SK-N-SH treated with all-trans-retinoic acid at 6 μM for 48 hours (cell line): ENCODE data around the gene BMPR1B.

ENCODE experiments used
- ATAC-seq: fragments of 200-7000 bp; cut with Tn5 transposase; 3 replicates; pipeline ENCODE4 v1.9.1; 2020; ENCODE audit warnings: mild to moderate bottlenecking, moderate library complexity
- ARNTL ChIP-seq: fragments of 450-650 bp; formaldehyde crosslinking; IDR thresholded peaks from 2 replicates; pipeline ENCODE4 v1.5.0; 2020; ENCODE audit warnings: low read depth, mild to moderate bottlenecking, moderate library complexity, borderline replicate concordance
- BACH2 ChIP-seq: fragments of 250-450 bp; sonication (Bioruptor Pico); IDR thresholded peaks from 2 replicates; pipeline ENCODE4 v1.9.0; 2021; ENCODE audit warnings: mild to moderate bottlenecking, borderline replicate concordance
- CSDC2 ChIP-seq: fragments of 250-450 bp; sonication (Bioruptor Pico); IDR thresholded peaks from 2 replicates; pipeline ENCODE4 v1.5.0; 2020; ENCODE audit warnings: mild to moderate bottlenecking, moderate library complexity
- GLIS3 ChIP-seq: fragments of 250-450 bp; sonication (Bioruptor Pico); IDR thresholded peaks from 2 replicates; pipeline ENCODE4 v1.5.0; 2020; ENCODE audit warnings: mild to moderate bottlenecking, moderate library complexity
- OSR1 ChIP-seq: fragments of 250-450 bp; sonication (Bioruptor Pico); IDR thresholded peaks from 2 replicates; pipeline ENCODE4 v1.8.0; 2022; ENCODE audit warnings: moderate library complexity, mild to moderate bottlenecking, inconsistent platforms
- PPARA ChIP-seq: fragments of 250-450 bp; sonication (Bioruptor Pico); IDR thresholded peaks from 2 replicates; pipeline ENCODE4 v1.5.0; 2020; ENCODE audit warnings: mild to moderate bottlenecking, borderline replicate concordance
- RARB ChIP-seq: fragments of 250-450 bp; sonication (Bioruptor Pico); IDR thresholded peaks from 2 replicates; pipeline ENCODE4 v1.8.0; 2021; ENCODE audit warnings: mild to moderate bottlenecking, moderate library complexity
- SNAI2 ChIP-seq: fragments of 250-450 bp; sonication (Bioruptor Pico); IDR thresholded peaks from 2 replicates; pipeline ENCODE4 v1.5.0; 2020; ENCODE audit warnings: mild to moderate bottlenecking, moderate library complexity
- TCF4 ChIP-seq: fragments of 250-450 bp; sonication (Bioruptor Pico); IDR thresholded peaks from 2 replicates; pipeline ENCODE4 v1.8.0; 2021; ENCODE audit warnings: mild to moderate bottlenecking, moderate library complexity, borderline replicate concordance
- TOX ChIP-seq: fragments of 250-450 bp; sonication (Bioruptor Pico); IDR thresholded peaks from 2 replicates; pipeline ENCODE4 v1.8.0; 2021; ENCODE audit warnings: mild to moderate bottlenecking, moderate library complexity, borderline replicate concordance
- ZC3H10 ChIP-seq: fragments of 250-450 bp; sonication (Bioruptor Pico); IDR thresholded peaks from 2 replicates; pipeline ENCODE4 v1.5.1; 2021; ENCODE audit warnings: mild to moderate bottlenecking, moderate library complexity
- ZFP3 ChIP-seq: fragments of 250-450 bp; sonication (Bioruptor Pico); IDR thresholded peaks from 2 replicates; pipeline ENCODE4 v1.5.0; 2020; ENCODE audit warnings: mild to moderate bottlenecking, moderate library complexity
- ZFP30 ChIP-seq: fragments of 450-650 bp; formaldehyde crosslinking; IDR thresholded peaks from 2 replicates; pipeline ENCODE4 v1.5.0; 2022; ENCODE audit warnings: mild to moderate bottlenecking, moderate library complexity
- ZNF565 ChIP-seq: fragments of 450-650 bp; formaldehyde crosslinking; conservative IDR thresholded peaks from 2 replicates; pipeline ENCODE4 v1.5.0; 2020; ENCODE audit warnings: low read depth, mild to moderate bottlenecking, moderate library complexity
- ZNF70 ChIP-seq: fragments of 450-650 bp; formaldehyde crosslinking; IDR thresholded peaks from 2 replicates; pipeline ENCODE4 v1.5.0; 2020; ENCODE audit warnings: mild to moderate bottlenecking, moderate library complexity
- ZNF8 ChIP-seq: fragments of 450-650 bp; formaldehyde crosslinking; IDR thresholded peaks from 2 replicates; pipeline ENCODE4 v1.5.0; 2020; ENCODE audit warnings: mild to moderate bottlenecking, moderate library complexity
- TF ChIP-seq, protein P1 (sequence below): fragments of 250-450 bp; sonication (Bioruptor Pico); IDR thresholded peaks from 2 replicates; pipeline ENCODE4 v1.5.1; 2021; ENCODE audit warnings: mild to moderate bottlenecking, moderate library complexity
- TF ChIP-seq, protein P2 (sequence below): fragments of 250-450 bp; sonication (Bioruptor Pico); IDR thresholded peaks from 2 replicates; pipeline ENCODE4 v1.8.0; 2020; ENCODE audit warnings: mild to moderate bottlenecking, moderate library complexity, borderline replicate concordance
- TF ChIP-seq, protein P3 (sequence below): fragments of 250-450 bp; sonication (Bioruptor Pico); IDR thresholded peaks from 2 replicates; pipeline ENCODE4 v1.5.1; 2020; ENCODE audit warnings: low read depth, mild to moderate bottlenecking, moderate library complexity
- TF ChIP-seq, protein P4 (sequence below): fragments of 250-450 bp; sonication (Bioruptor Pico); IDR thresholded peaks from 2 replicates; pipeline ENCODE4 v1.8.0; 2021; ENCODE audit warnings: low read depth, mild to moderate bottlenecking, moderate library complexity, borderline replicate concordance

BMPR1B gene

DNA sequence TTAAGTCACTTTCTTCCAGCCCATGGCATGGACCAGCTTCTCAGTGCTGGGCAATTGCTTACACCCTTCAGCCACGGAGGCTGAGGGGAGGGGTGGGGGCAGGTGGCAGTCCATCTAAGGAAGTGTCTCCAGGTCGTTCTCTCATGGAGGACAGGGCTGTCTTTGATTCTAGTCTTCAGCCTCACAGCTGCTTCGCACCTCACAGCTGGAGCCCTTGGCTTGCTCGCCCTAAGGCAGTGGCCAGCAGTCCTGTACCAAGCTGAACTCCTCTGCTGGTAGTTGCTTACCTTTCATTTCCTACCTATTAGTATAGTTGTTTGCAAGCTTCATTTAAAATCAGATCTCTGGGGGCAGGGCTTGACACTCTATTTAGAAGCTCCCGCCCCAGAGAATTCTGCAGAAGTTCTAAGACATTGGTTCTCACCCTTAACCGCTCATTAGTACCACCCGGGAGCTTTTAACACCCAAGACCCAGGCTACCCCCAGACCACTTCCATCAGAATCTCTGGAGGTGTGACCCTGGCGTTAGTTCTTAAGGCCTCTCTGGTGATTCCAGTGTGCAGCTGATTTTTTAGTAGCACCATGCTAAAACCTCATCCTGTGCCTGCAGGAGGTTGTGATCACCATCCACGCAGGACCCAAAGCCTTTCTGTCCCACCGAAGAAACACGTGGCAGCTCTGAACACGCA lies 404.2 kb downstream of the BMPR1B start:
- TF ChIP-seq, protein P1, sequence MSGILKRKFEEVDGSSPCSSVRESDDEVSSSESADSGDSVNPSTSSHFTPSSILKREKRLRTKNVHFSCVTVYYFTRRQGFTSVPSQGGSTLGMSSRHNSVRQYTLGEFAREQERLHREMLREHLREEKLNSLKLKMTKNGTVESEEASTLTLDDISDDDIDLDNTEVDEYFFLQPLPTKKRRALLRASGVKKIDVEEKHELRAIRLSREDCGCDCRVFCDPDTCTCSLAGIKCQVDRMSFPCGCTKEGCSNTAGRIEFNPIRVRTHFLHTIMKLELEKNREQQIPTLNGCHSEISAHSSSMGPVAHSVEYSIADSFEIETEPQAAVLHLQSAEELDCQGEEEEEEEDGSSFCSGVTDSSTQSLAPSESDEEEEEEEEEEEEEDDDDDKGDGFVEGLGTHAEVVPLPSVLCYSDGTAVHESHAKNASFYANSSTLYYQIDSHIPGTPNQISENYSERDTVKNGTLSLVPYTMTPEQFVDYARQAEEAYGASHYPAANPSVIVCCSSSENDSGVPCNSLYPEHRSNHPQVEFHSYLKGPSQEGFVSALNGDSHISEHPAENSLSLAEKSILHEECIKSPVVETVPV = no peak
- no peak for TF ChIP-seq ZNF565
- TF ChIP-seq, protein P2, sequence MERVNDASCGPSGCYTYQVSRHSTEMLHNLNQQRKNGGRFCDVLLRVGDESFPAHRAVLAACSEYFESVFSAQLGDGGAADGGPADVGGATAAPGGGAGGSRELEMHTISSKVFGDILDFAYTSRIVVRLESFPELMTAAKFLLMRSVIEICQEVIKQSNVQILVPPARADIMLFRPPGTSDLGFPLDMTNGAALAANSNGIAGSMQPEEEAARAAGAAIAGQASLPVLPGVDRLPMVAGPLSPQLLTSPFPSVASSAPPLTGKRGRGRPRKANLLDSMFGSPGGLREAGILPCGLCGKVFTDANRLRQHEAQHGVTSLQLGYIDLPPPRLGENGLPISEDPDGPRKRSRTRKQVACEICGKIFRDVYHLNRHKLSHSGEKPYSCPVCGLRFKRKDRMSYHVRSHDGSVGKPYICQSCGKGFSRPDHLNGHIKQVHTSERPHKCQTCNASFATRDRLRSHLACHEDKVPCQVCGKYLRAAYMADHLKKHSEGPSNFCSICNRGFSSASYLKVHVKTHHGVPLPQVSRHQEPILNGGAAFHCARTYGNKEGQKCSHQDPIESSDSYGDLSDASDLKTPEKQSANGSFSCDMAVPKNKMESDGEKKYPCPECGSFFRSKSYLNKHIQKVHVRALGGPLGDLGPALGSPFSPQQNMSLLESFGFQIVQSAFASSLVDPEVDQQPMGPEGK (CRISPR knock-in tag) = no peak
- TF ChIP-seq GLIS3 = no peak
- TF ChIP-seq ARNTL (CRISPR knock-in tag) = no peak
- no peak for TF ChIP-seq BACH2 (CRISPR knock-in tag)
- no peak for TF ChIP-seq ZFP30 (CRISPR knock-in tag)
- TF ChIP-seq RARB = no peak
- no peak for TF ChIP-seq PPARA (CRISPR knock-in tag)
- TF ChIP-seq SNAI2 (CRISPR knock-in tag) = no peak
- no peak for TF ChIP-seq ZFP3
- no peak for TF ChIP-seq ZNF8 (CRISPR knock-in tag)
- TF ChIP-seq, protein P3, sequence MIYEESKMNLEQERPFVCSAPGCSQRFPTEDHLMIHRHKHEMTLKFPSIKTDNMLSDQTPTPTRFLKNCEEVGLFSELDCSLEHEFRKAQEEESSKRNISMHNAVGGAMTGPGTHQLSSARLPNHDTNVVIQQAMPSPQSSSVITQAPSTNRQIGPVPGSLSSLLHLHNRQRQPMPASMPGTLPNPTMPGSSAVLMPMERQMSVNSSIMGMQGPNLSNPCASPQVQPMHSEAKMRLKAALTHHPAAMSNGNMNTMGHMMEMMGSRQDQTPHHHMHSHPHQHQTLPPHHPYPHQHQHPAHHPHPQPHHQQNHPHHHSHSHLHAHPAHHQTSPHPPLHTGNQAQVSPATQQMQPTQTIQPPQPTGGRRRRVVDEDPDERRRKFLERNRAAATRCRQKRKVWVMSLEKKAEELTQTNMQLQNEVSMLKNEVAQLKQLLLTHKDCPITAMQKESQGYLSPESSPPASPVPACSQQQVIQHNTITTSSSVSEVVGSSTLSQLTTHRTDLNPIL (CRISPR knock-in tag) = no peak
- TF ChIP-seq TOX (CRISPR knock-in tag) = no peak
- TF ChIP-seq CSDC2 (CRISPR knock-in tag) = no peak
- TF ChIP-seq, protein P4, sequence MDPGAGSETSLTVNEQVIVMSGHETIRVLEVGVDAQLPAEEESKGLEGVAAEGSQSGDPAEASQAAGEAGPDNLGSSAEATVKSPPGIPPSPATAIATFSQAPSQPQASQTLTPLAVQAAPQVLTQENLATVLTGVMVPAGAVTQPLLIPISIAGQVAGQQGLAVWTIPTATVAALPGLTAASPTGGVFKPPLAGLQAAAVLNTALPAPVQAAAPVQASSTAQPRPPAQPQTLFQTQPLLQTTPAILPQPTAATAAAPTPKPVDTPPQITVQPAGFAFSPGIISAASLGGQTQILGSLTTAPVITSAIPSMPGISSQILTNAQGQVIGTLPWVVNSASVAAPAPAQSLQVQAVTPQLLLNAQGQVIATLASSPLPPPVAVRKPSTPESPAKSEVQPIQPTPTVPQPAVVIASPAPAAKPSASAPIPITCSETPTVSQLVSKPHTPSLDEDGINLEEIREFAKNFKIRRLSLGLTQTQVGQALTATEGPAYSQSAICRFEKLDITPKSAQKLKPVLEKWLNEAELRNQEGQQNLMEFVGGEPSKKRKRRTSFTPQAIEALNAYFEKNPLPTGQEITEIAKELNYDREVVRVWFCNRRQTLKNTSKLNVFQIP (CRISPR knock-in tag) = no peak
- no peak for TF ChIP-seq OSR1 (CRISPR knock-in tag)
- TF ChIP-seq TCF4 = no peak
- no peak for ATAC-seq

DNA sequence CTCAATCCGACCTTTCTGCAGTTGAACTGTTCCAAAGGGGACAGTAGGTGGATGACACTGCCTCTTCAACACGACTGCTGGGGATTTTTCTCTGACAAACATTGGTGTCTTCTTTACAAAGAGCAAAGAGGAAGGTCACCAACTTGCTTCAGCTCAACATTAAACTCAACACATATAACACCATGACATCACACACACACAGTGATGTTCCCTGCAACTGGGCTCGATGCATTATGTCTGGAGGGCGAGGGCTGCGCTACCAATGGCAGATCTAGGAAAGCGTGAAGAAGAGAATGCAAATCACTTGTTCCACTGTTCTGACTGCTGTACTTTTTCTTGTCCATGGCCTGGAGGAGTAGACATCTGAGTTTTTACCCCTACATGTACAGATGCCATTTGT lies 405.1 kb downstream of the BMPR1B start:
- ATAC-seq = no peak
- TF ChIP-seq ZFP30 (CRISPR knock-in tag) (no peak), ZNF70 (no peak), ZFP3 (no peak), CSDC2 (CRISPR knock-in tag) (no peak), ZC3H10 (CRISPR knock-in tag) (no peak), TOX (CRISPR knock-in tag) (no peak), SNAI2 (CRISPR knock-in tag) (no peak), RARB (no peak), ARNTL (CRISPR knock-in tag) (no peak), TCF4 (no peak), BACH2 (CRISPR knock-in tag) (no peak), PPARA (CRISPR knock-in tag) (no peak), GLIS3 (no peak)
- TF ChIP-seq, protein P2 (CRISPR knock-in tag) = no peak
- TF ChIP-seq, protein P4 (CRISPR knock-in tag) = no peak
